ENCODE results near the gene SETBP1. TPM values are rescaled to one million over a fixed set of nuclear protein-coding genes. Genes with fewer than 3 reads are reported as not detected.

The SETBP1 gene
- total RNA-seq, 1 experiment from 2014 or later: 14.0 TPM

DNA sequence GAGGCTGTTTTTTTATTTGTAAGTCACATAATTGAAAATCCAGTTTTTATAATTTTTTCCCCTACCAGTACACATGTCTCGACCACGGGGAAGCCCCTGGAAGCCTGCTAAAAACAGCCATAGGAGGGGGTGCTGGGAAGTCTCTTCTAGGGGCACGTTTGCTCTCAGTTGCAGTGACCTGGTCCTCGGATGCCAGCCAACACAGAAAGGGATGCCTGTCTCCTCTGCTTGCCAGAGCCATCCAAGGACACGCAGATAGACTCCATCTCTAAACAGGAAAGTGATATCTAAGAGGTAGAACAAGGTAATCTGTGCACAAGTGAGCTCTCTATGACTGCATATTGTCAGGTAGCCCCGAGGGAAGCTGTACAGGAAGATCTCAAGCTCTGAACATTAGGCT lies 255.8 kb downstream of the SETBP1 start:
- no peak for DNase-seq (ENCODE audit: low spot score)
- Histone ChIP-seq H3K36me3 (ENCODE audit: insufficient read depth, low read length, poor library complexity, severe bottlenecking) (no peaks in the 10 kb centered on the region), H3K4me3 (ENCODE audit: low read depth, low read length, poor library complexity, severe bottlenecking) (no peak overlapping the region), H3K27me3 (replicated peaks; ENCODE audit: insufficient read depth, low read depth, low read length, poor library complexity) (no peaks in the 10 kb centered on the region), H3K27ac (ENCODE audit: low read depth, low read length, poor library complexity, severe bottlenecking) (no peak overlapping the region), H3K4me1 (ENCODE audit: insufficient read depth, low read length, poor library complexity, severe bottlenecking) (no peaks in the 10 kb centered on the region), H3K9me3 (ENCODE audit: low read depth, low read length, poor library complexity, severe bottlenecking) (no peaks in the 10 kb centered on the region)
- no peak for TF ChIP-seq EZH2 (IDR thresholded peaks at IDR 0.05; ENCODE audit: borderline replicate concordance, low read depth, low read length, poor library complexity, severe bottlenecking)
- no peak for TF ChIP-seq CTCF (conservative IDR thresholded peaks at IDR 0.05; ENCODE audit: low read depth, low read length)
- no TSS peak for BruUV-seq (replicated peaks)
- ChIA-PET CTCF (no interaction called here), POLR2A (ENCODE audit: low non-redundant PET) (no interaction called here)
- intact Hi-C loops (cut with micrococcal nuclease; ENCODE audit: unreplicated experiment): no loop called here

DNA sequence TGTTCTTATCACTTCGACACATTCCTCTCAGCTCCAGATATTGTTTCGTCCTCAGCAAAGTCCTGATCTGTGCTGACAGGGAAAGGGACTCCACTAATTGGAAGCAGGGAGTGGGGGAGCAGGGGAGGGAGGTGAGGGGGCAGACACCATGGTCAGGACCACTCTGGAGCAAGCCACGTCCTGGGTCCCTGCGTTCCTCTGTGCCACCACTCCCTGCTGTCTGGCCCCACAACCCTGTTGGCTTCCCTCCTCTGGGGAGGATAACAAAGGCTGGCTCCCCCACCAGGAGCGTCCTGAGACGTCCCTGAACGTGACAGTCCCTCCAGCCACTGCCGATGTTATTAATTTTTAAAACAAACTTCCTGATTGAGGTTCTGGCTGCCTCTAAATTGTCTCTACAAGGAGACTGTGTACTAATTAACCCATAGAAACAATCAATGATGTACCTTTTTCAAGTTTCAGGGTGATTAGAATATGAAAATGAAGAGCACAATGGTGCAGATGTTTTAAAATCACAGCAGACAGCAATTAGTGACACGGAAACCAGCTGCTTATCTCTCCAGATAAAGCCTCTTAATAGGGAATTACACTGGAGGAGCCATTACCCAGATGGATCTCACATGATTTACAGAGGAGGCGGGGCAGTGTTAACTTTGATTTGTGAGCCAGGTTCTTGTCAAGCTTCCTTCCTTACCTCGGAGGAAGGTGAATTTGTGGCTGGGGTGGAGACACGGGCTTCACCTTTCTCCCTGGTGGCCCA lies 257.5 kb downstream of the SETBP1 start:
- no peaks in the 10 kb centered on the region for H3K36me3 ChIP-seq (ENCODE audit: insufficient read depth, low read length, poor library complexity, severe bottlenecking)
- CTCF ChIA-PET: no interaction called here
- BruUV-seq (replicated peaks): no TSS peak
- H3K27ac ChIP-seq (ENCODE audit: low read depth, low read length, poor library complexity, severe bottlenecking): no peak overlapping the region
- H3K4me3 ChIP-seq (ENCODE audit: low read depth, low read length, poor library complexity, severe bottlenecking): no peak overlapping the region
- no peaks in the 10 kb centered on the region for H3K9me3 ChIP-seq (ENCODE audit: low read depth, low read length, poor library complexity, severe bottlenecking)
- POLR2A ChIA-PET (ENCODE audit: low non-redundant PET): no interaction called here
- H3K4me1 ChIP-seq (ENCODE audit: insufficient read depth, low read length, poor library complexity, severe bottlenecking): no peaks in the 10 kb centered on the region
- intact Hi-C loops (cut with micrococcal nuclease; ENCODE audit: unreplicated experiment): no loop called here
- H3K27me3 ChIP-seq (replicated peaks; ENCODE audit: insufficient read depth, low read depth, low read length, poor library complexity): no peaks in the 10 kb centered on the region
- peak; percentile 39 for DNase-seq (ENCODE audit: low spot score)
- TF ChIP-seq CTCF (conservative IDR thresholded peaks at IDR 0.05; ENCODE audit: low read depth, low read length) (no peak), EZH2 (IDR thresholded peaks at IDR 0.05; ENCODE audit: borderline replicate concordance, low read depth, low read length, poor library complexity, severe bottlenecking) (no peak)

GRCh38 chr18:44938720-44939665 lies 258.3 kb downstream of the SETBP1 start:
- Histone ChIP-seq H3K27me3 (replicated peaks; ENCODE audit: insufficient read depth, low read depth, low read length, poor library complexity) (no peaks in the 10 kb centered on the region), H3K36me3 (ENCODE audit: insufficient read depth, low read length, poor library complexity, severe bottlenecking) (no peaks in the 10 kb centered on the region), H3K9me3 (ENCODE audit: low read depth, low read length, poor library complexity, severe bottlenecking) (no peaks in the 10 kb centered on the region), H3K4me3 (ENCODE audit: low read depth, low read length, poor library complexity, severe bottlenecking) (no peak overlapping the region), H3K27ac (ENCODE audit: low read depth, low read length, poor library complexity, severe bottlenecking) (no peak overlapping the region), H3K4me1 (ENCODE audit: insufficient read depth, low read length, poor library complexity, severe bottlenecking) (no peaks in the 10 kb centered on the region)
- TF ChIP-seq CTCF (conservative IDR thresholded peaks at IDR 0.05; ENCODE audit: low read depth, low read length) (no peak), EZH2 (IDR thresholded peaks at IDR 0.05; ENCODE audit: borderline replicate concordance, low read depth, low read length, poor library complexity, severe bottlenecking) (no peak)
- BruUV-seq (replicated peaks): no TSS peak
- ChIA-PET CTCF (no interaction called here), POLR2A (ENCODE audit: low non-redundant PET) (no interaction called here)
- no peak for DNase-seq (ENCODE audit: low spot score)
- intact Hi-C loops (cut with micrococcal nuclease; ENCODE audit: unreplicated experiment): no loop called here
